GM20000 (cell line): Measurements from ENCODE around the gene THOC5.

Experiments
- DNase-seq: peaks from one replicate; pipeline ENCODE4 v3.0.0; 2012; ENCODE audit warnings: low spot score
- TF ChIP-seq, protein P1 (sequence below): IDR thresholded peaks from 2 replicates; pipeline ENCODE4 v1.5.1; 2012; ENCODE audit warnings: mild to moderate bottlenecking, control low read depth; ENCODE audit errors: extremely low read depth, missing control alignments

The THOC5 gene

DNA sequence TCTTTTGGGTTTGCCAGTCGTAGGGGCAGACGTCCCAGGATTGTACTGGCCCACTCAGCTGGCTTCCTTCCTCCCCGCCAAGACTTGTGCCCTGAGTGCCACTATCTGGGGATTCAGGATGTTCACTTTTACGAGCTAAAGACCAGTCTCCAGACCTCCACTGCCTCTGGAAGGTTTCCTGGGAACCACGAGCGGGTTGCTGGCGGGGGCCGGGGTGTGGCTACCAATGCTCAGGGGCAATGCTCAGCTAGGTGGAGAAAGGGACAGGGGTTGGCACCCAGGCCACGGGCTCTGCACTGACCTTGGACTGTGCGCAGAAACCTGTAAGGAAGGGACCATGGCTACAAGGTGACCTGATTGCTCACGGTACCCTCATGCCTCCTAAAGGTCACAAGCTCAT, 71.3 kb downstream of the THOC5 start:
- no peak for DNase-seq
- TF ChIP-seq, protein P1, sequence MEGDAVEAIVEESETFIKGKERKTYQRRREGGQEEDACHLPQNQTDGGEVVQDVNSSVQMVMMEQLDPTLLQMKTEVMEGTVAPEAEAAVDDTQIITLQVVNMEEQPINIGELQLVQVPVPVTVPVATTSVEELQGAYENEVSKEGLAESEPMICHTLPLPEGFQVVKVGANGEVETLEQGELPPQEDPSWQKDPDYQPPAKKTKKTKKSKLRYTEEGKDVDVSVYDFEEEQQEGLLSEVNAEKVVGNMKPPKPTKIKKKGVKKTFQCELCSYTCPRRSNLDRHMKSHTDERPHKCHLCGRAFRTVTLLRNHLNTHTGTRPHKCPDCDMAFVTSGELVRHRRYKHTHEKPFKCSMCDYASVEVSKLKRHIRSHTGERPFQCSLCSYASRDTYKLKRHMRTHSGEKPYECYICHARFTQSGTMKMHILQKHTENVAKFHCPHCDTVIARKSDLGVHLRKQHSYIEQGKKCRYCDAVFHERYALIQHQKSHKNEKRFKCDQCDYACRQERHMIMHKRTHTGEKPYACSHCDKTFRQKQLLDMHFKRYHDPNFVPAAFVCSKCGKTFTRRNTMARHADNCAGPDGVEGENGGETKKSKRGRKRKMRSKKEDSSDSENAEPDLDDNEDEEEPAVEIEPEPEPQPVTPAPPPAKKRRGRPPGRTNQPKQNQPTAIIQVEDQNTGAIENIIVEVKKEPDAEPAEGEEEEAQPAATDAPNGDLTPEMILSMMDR, result no peak

DNA sequence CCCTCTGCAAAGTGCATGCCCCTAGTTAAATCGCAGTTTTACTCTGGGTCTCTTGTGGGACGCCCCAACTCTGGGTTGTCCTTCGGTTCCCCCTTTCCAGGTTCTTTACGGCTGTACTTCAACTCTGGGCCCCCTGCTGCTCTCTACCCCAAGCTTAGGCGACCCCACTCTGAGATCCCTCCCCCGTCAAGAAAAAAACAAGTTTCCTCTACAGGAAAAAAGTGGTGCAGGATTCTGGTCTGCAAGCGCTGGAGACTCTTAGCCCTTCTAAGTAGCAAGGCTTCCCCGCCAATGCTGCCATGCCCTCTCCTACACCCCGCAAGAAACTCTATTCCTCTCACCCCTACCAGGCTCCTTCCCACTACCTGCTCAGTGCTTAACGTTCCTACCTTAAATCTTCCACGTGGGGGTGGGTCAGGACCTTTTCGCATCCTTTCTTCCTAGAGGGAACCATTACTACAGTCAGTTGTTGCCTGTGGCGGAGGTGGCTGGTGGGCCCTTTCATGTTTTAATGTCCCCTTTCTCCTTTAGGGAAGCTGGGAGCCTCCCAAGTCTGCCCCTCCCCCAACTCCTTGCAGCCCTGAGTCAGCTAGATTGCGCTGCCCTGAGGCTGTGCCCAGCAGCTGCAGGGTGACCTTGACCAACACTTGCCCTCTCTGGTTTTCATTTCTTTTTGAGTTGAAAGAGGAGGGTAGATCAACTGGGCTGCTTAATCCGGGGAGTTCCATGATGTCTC, 72.1 kb downstream of the THOC5 start:
- TF ChIP-seq, protein P1, result no peak
- no peak for DNase-seq

DNA sequence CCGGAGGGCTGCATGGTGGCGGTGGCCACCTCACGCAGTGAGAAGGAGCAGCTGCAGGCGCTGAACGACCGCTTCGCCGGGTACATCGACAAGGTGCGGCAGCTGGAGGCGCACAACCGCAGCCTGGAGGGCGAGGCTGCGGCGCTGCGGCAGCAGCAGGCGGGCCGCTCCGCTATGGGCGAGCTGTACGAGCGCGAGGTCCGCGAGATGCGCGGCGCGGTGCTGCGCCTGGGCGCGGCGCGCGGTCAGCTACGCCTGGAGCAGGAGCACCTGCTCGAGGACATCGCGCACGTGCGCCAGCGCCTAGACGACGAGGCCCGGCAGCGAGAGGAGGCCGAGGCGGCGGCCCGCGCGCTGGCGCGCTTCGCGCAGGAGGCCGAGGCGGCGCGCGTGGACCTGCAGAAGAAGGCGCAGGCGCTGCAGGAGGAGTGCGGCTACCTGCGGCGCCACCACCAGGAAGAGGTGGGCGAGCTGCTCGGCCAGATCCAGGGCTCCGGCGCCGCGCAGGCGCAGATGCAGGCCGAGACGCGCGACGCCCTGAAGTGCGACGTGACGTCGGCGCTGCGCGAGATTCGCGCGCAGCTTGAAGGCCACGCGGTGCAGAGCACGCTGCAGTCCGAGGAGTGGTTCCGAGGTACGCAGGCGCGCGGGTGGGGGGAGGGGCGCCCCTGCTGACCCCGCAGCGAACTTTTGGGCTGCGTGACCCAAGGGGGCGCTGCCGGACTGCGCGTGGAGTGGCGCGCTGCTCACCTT, 72.9 kb downstream of the THOC5 start:
- TF ChIP-seq, protein P1, result no peak
- DNase-seq, result no peak

DNA sequence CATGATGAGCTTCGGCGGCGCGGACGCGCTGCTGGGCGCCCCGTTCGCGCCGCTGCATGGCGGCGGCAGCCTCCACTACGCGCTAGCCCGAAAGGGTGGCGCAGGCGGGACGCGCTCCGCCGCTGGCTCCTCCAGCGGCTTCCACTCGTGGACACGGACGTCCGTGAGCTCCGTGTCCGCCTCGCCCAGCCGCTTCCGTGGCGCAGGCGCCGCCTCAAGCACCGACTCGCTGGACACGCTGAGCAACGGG, 73.4 kb downstream of the THOC5 start:
- DNase-seq, result no peak
- TF ChIP-seq, protein P1, result no peak

DNA sequence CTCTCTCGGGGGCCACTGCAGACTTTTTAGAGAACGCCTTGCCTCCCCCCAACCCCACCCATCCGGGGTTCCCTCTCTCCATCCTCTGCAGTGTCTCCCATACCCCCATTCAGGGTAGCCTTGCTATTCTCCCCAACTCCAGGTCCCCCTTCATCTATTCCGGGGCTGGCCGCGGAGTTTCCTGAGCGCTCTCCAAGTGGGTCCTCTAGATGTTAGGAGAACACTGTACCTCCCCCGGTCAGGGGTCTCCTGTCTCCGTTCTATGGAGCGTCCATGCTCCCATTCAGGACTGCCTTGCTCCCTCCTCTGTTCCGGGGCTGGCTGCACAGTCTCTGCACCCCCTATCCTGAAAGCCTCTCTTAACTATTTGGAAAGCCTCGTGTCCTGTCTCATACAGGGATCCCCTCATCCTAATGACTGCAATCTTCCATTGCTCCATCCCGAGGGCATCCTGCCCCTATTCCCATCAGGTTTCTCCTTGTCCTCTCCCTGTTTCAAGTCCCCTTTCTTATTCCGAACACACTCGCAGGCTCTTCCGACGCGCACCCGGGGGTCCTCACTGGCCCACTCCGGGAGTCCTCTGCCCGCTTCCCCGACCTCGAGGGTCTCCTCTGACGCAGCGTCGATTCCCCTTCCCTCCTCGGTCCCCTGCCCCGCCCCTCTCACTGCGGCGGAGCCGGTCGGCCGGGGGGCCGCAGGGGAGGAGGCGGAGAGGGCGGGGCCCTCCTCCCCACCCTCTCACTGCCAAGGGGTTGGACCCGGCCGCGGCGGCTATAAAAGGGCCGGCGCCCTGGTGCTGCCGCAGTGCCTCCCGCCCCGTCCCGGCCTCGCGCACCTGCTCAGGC, 73.9 kb downstream of the THOC5 start, which contains the start of gene NEFH:
NEFH (plus strand) TSS at position 802 of the 845 bp plus-strand sequence. CDS start 45 bp downstream, outside the sequence.
- TF ChIP-seq, protein P1, result no peak
- no peak for DNase-seq

DNA sequence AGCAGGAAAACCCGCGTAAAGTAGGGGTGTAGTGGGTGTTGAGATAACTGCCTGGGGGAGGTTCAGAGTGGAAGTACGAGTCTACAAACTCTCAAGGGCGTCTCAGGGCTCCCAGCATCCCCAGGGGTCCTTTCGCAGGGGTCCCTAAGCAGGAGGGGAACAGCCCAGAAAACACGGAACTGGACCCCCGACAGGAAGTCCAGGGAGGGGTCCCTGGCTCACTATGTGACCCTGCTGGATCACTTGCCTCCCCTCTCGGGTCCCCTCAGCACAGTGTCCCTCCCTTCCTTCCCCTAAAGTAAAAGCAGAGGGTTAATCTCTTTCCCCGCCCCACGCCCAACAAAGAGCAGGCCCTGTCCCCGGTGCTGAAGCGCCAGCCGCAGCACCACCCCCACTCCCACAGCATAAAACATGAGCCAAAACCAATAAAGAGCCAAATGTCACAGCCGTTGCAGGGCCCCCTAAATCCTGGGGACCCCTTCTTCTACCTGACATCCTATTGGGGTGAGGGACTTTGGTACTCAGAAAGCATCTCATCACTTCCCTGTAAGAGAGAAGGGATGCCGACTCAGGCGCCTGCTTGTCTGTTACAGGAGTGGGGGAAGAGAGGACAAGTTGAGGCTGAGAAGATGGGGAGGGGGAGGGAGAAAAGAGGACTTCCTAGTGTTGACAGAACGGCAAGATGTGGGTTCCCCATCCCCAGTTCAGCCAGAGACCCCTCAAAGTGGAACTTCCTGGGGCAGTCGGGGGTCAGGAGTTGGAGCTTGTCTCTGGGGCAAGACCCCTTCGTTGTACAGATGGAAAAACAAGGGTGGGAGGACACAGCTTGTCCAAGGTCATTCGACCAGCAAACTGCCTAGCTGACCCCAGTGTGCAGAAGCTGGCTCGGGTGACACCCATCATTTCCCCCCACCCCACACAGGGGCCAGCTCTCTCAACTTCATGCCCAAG, 75.0 kb downstream of the THOC5 start:
- DNase-seq, result no peak

More for the DNA sequence above, 75.0 kb downstream of the THOC5 start:
- TF ChIP-seq, protein P1, result no peak
